PC-3 (cell line): ENCODE data around the gene NIM1K. TPM values are rescaled to one million over a fixed set of nuclear protein-coding genes. Genes with fewer than 3 reads are reported as not detected.
A peak's percentile ranks its signal among the peaks of the same experiment; 100 is the strongest.

Experiments used
- ATAC-seq: fragments of 200-7000 bp; cut with Tn5 transposase; 2 replicates; pipeline ENCODE4 v1.9.1; 2020; ENCODE audit warnings: mild to moderate bottlenecking, moderate library complexity
- BruUV-seq: library from RNA; stranded (reverse); fragments of 400-500 nt; replicated peaks from 2 replicates; lab custom pipeline; 2021; lab: Mats Ljungman, UMichigan
- CTCF ChIA-PET: fragments of 300-600 bp; sonication (Branson Sonifier 250); formaldehyde crosslinking; loops from one replicate; lab custom pipeline; 2022; ENCODE audit warnings: antibody characterized with exemption; lab: Charles Lee
- POLR2A ChIA-PET: fragments of 300-600 bp; sonication (Branson Sonifier 250); formaldehyde crosslinking; loops from one replicate; lab custom pipeline; 2022; ENCODE audit warnings: antibody characterized with exemption; ENCODE audit not compliant: unreplicated experiment; lab: Charles Lee
- DNase-seq: peaks from one replicate; pipeline ENCODE4 v3.0.0-alpha.2; 2015
- H2AFZ ChIP-seq: fragments of 300-600 bp; sonication (generic); 2 replicates; pipeline ENCODE4 v1.6.0; 2016; ENCODE audit warnings: antibody characterized with exemption, low read length
- H3F3A ChIP-seq: fragments of 300-600 bp; sonication (generic); one replicate; pipeline ENCODE4 v1.6.0; 2017; ENCODE audit warnings: antibody characterized with exemption, low read length, control low read depth, mild to moderate bottlenecking; ENCODE audit not compliant: unreplicated experiment
- H3K27ac ChIP-seq: fragments of 300-600 bp; sonication (generic); 2 replicates; pipeline ENCODE4 v1.5.1; 2016; ENCODE audit warnings: mild to moderate bottlenecking, low read length
- H3K27me3 ChIP-seq: fragments of 300-600 bp; sonication (generic); 2 replicates; pipeline ENCODE4 v1.6.1; 2016; ENCODE audit warnings: low read length, mixed read lengths
- H3K36me3 ChIP-seq: fragments of 300-600 bp; sonication (generic); 2 replicates; pipeline ENCODE4 v1.6.1; 2016; ENCODE audit warnings: low read depth, mixed run types, low read length, mixed read lengths
- H3K4me1 ChIP-seq: fragments of 300-600 bp; sonication (generic); 2 replicates; pipeline ENCODE4 v1.5.1; 2016; ENCODE audit warnings: low read length; ENCODE audit not compliant: insufficient read depth
- H3K4me2 ChIP-seq: fragments of 300-600 bp; sonication (generic); 2 replicates; pipeline ENCODE4 v1.6.0; 2016; ENCODE audit warnings: low read length
- H3K4me3 ChIP-seq: fragments of 300-600 bp; sonication (generic); 2 replicates; pipeline ENCODE4 v1.5.1; 2016; ENCODE audit warnings: mild to moderate bottlenecking, low read length, mixed read lengths
- H3K79me2 ChIP-seq: fragments of 300-600 bp; sonication (generic); 2 replicates; pipeline ENCODE4 v1.6.1; 2017; ENCODE audit warnings: low read length, mixed read lengths
- H3K9ac ChIP-seq: fragments of 300-600 bp; sonication (generic); 2 replicates; pipeline ENCODE4 v1.6.0; 2016; ENCODE audit warnings: mild to moderate bottlenecking, low read length
- H3K9me2 ChIP-seq: fragments of 300-600 bp; sonication (generic); replicated peaks from 2 replicates; pipeline ENCODE4 v1.6.1; 2016; ENCODE audit warnings: mixed run types, low read length, mixed read lengths
- H3K9me3 ChIP-seq: fragments of 300-600 bp; sonication (generic); 2 replicates; pipeline ENCODE4 v1.6.1; 2016; ENCODE audit warnings: low read length, mixed read lengths
- H4K20me1 ChIP-seq: fragments of 300-600 bp; sonication (generic); 2 replicates; pipeline ENCODE4 v1.6.1; 2016; ENCODE audit warnings: low read length, mixed read lengths
- EZH2 ChIP-seq: fragments of 300-600 bp; sonication (generic); IDR thresholded peaks from one replicate; pipeline ENCODE4 v1.6.1; 2017; ENCODE audit warnings: antibody characterized with exemption, mild to moderate bottlenecking, low read length; ENCODE audit not compliant: unreplicated experiment
- EZH2phosphoT487 ChIP-seq: fragments of 300-600 bp; sonication (generic); IDR thresholded peaks from 2 replicates; pipeline ENCODE4 v1.6.1; 2018; ENCODE audit warnings: mild to moderate bottlenecking, antibody characterized with exemption, low read length, borderline replicate concordance
- intact Hi-C: fragments of 100-400 bp; cut with micrococcal nuclease; formaldehyde crosslinking; loops from 2 replicates; pipeline ENCODE4 v1.9.0; 2023
- total RNA-seq: library from RNA; depleted of rRNA; stranded (reverse); fragments of >200 nt; gene quantifications from 2 replicates; pipeline ENCODE4 v1.2.3, GENCODE V29; 2014
- TF ChIP-seq, protein P1 (sequence below): fragments of 300-600 bp; sonication (generic); conservative IDR thresholded peaks from 2 replicates; pipeline ENCODE4 v1.5.1; 2017; ENCODE audit warnings: antibody characterized with exemption, low read depth, mild to moderate bottlenecking, low read length

NIM1K gene
- total RNA-seq, 1 experiment from 2014 or later = 0.26 TPM

DNA sequence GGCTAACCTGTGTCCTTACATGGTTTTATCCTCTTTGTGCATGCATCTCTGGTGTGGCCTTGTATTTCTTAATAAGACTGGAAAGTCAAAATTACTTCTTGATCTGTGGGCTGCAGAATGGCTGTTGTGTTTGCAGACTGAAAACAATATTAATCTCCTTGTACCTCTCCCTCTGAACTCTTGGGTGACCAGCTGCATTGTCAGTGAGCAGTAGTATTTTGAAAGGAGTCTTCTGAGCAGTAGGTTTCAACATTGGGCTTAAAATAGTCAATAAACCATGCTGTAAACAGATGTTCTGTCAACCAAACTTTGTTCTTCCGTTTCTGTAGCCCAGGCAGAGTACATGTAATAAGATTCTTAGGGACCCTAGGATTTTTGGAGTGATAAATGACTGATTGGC, 26.7 kb upstream of the NIM1K start:
- Histone ChIP-seq H3K27me3 (no peaks in the 10 kb centered on the region), H3F3A (no peaks in the 10 kb centered on the region), H3K9me2 (no peaks in the 10 kb centered on the region), H3K36me3 (peaks cover 35% of the 10 kb centered on the region), H4K20me1 (no peaks in the 10 kb centered on the region), H3K4me1 (peaks cover 13% of the 10 kb centered on the region), H3K9ac (no peak overlapping the region), H3K27ac (no peak overlapping the region), H3K4me3 (no peak overlapping the region), H3K4me2 (no peak overlapping the region), H3K9me3 (no peaks in the 10 kb centered on the region), H2AFZ (no peak overlapping the region), H3K79me2 (no peaks in the 10 kb centered on the region)
- no TSS peak for BruUV-seq
- no peak for DNase-seq
- CTCF ChIA-PET = no interaction called here
- intact Hi-C loops = no loop called here
- POLR2A ChIA-PET = no interaction called here
- TF ChIP-seq EZH2phosphoT487 (no peak), EZH2 (no peak)
- TF ChIP-seq, protein P1, sequence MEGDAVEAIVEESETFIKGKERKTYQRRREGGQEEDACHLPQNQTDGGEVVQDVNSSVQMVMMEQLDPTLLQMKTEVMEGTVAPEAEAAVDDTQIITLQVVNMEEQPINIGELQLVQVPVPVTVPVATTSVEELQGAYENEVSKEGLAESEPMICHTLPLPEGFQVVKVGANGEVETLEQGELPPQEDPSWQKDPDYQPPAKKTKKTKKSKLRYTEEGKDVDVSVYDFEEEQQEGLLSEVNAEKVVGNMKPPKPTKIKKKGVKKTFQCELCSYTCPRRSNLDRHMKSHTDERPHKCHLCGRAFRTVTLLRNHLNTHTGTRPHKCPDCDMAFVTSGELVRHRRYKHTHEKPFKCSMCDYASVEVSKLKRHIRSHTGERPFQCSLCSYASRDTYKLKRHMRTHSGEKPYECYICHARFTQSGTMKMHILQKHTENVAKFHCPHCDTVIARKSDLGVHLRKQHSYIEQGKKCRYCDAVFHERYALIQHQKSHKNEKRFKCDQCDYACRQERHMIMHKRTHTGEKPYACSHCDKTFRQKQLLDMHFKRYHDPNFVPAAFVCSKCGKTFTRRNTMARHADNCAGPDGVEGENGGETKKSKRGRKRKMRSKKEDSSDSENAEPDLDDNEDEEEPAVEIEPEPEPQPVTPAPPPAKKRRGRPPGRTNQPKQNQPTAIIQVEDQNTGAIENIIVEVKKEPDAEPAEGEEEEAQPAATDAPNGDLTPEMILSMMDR = no peak
- ATAC-seq = no peak

DNA sequence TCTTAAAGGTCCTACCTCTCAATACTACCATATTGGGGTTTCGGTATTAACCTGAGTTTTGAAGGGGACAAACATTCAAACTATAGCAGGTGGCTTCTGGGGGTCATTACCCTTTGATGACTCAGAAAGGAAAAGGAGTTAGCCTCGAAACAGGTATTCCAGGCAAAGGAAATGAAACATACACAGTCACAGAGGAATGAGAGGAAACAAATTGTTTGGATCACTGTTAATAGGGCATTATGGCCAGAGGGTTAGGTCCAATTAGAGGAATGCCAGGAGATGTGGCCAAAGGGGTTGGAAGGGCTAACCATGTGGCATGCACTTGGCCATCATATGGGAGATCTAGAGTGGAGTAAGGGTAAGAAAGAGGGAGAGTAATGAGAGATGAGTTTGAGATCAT, 23.9 kb upstream of the NIM1K start:
- H3F3A ChIP-seq = no peaks in the 10 kb centered on the region

DNA sequence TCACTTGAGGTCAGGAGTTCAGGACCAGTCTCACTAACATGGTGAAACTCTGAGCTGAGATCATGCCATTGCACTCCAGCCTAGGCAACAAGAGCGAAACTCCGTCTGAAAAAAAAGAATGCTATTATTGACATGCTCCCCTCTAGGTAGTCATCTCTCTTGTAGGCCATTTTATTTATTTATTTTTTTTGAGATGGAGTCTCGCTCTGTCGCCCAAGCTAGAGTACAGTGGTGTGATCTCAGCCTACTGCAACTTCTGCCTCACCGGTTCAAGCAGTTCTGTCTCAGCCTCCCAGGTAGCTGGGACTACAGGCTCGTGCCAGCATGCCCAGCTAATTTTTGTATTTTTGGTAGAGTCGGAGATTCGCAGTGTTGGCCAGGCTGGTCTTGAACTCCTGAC, 20.6 kb upstream of the NIM1K start:
- BruUV-seq = no TSS peak
- TF ChIP-seq EZH2 = no peak
- TF ChIP-seq, protein P1 = no peak
- no peak for TF ChIP-seq EZH2phosphoT487
- ATAC-seq (no peak), DNase-seq (no peak)
- H3K4me1 ChIP-seq = peaks cover 13% of the 10 kb centered on the region
- no peaks in the 10 kb centered on the region for H3K79me2 ChIP-seq
- intact Hi-C loops = no loop called here
- no peak overlapping the region for H2AFZ ChIP-seq
- H3K9me2 ChIP-seq = no peaks in the 10 kb centered on the region
- no peak overlapping the region for H3K4me2 ChIP-seq
- no peak overlapping the region for H3K9ac ChIP-seq
- H3K27ac ChIP-seq = no peak overlapping the region
- peaks cover 30% of the 10 kb centered on the region for H3K36me3 ChIP-seq
- H3K4me3 ChIP-seq = no peak overlapping the region
- POLR2A ChIA-PET = no interaction called here
- H3F3A ChIP-seq = no peaks in the 10 kb centered on the region
- CTCF ChIA-PET = no interaction called here
- H3K27me3 ChIP-seq = no peaks in the 10 kb centered on the region
- H4K20me1 ChIP-seq = no peaks in the 10 kb centered on the region
- no peaks in the 10 kb centered on the region for H3K9me3 ChIP-seq

More for the DNA sequence above, 23.9 kb upstream of the NIM1K start:
- no peaks in the 10 kb centered on the region for H3K79me2 ChIP-seq
- no TSS peak for BruUV-seq
- DNase-seq = peak; percentile 53
- H3K27ac ChIP-seq = no peak overlapping the region
- H3K4me3 ChIP-seq = no peak overlapping the region
- no peak overlapping the region for H3K4me2 ChIP-seq
- no peaks in the 10 kb centered on the region for H3K27me3 ChIP-seq
- H4K20me1 ChIP-seq = no peaks in the 10 kb centered on the region
- no peaks in the 10 kb centered on the region for H3K9me3 ChIP-seq
- ChIA-PET POLR2A (no interaction called here), CTCF (no interaction called here)
- ATAC-seq = peak; percentile 67
- H3K4me1 ChIP-seq = peaks cover 13% of the 10 kb centered on the region
- no peak overlapping the region for H3K9ac ChIP-seq
- no peaks in the 10 kb centered on the region for H3K9me2 ChIP-seq
- H3K36me3 ChIP-seq = peaks cover 28% of the 10 kb centered on the region
- intact Hi-C loops = no loop called here
- H2AFZ ChIP-seq = no peak overlapping the region
- TF ChIP-seq EZH2 (no peak), EZH2phosphoT487 (no peak)
- TF ChIP-seq, protein P1 = no peak
